Endothelial cell of umbilical vein (primary cell): ENCODE measurements around the gene PDE4B. TPM values are rescaled to one million over a fixed set of nuclear protein-coding genes. Genes with fewer than 3 reads are reported as not detected.

Experiments
- BruUV-seq: library from RNA; stranded (reverse); fragments of 400-500 nt; replicated peaks from 2 replicates; lab custom pipeline; 2021; lab: Mats Ljungman, UMichigan
- CTCF ChIA-PET: fragments of 300-600, 350-600 bp; sonication (Branson Sonifier 250); formaldehyde crosslinking; loops from one replicate; lab custom pipeline; 2021; ENCODE audit warnings: antibody characterized with exemption, inconsistent platforms; lab: Charles Lee
- POLR2A ChIA-PET: fragments of 300-600, 350-600 bp; sonication (Branson Sonifier 250); formaldehyde crosslinking; loops from one replicate; lab custom pipeline; 2021; ENCODE audit warnings: antibody characterized with exemption, inconsistent platforms; lab: Charles Lee
- DNase-seq: peaks from one replicate; pipeline ENCODE4 v3.0.0-alpha.2; 2011; ENCODE audit warnings: low read depth, low spot score
- FAIRE-seq: peaks from 2 replicates; lab custom pipeline; 2011; peaks lifted over from hg19 to GRCh38; lab: Jason Lieb, UNC
- H2AFZ ChIP-seq: 2 replicates; pipeline ENCODE4 v1.6.0; 2012; ENCODE audit warnings: low read depth, low read length, control low read depth, inconsistent platforms
- H3K27ac ChIP-seq: 2 replicates; pipeline ENCODE4 v1.5.1; 2011; ENCODE audit warnings: low read depth, mild to moderate bottlenecking, control low read depth, low read length, moderate library complexity; ENCODE audit not compliant: insufficient read depth
- H3K27me3 ChIP-seq, 2 experiments: 2 replicates each; pipeline versions ENCODE4 v1.6.0 to v1.6.1; 2011; ENCODE audit warnings: low read length in 2 of 2, mixed read lengths in 1 of 2; ENCODE audit not compliant: control insufficient read depth in 2 of 2, insufficient read depth in 2 of 2
- H3K36me3 ChIP-seq, 2 experiments: 2 replicates in 1 of 2; 3 replicates in 1 of 2; pipeline ENCODE4 v1.5.1; 2011; ENCODE audit warnings: low read length in 2 of 2, mild to moderate bottlenecking in 1 of 2, moderate library complexity in 1 of 2; ENCODE audit not compliant: control insufficient read depth in 2 of 2, insufficient read depth in 2 of 2; ENCODE audit errors: extremely low read depth in 1 of 2
- H3K4me1 ChIP-seq: 3 replicates; pipeline ENCODE4 v1.5.1; 2011; ENCODE audit warnings: mild to moderate bottlenecking, low read length; ENCODE audit not compliant: control insufficient read depth, insufficient read depth; ENCODE audit errors: extremely low read depth
- H3K4me2 ChIP-seq: 2 replicates; pipeline ENCODE4 v1.6.1; 2011; ENCODE audit warnings: low read length, control low read depth, mixed read lengths; ENCODE audit not compliant: insufficient read depth
- H3K4me3 ChIP-seq, 3 experiments: fragments of 200-600 bp in 1 of 3; sonication (generic), shearing (Covaris generic) in 1 of 3; replicated peaks in 1 of 3; 2 replicates each; pipeline ENCODE4 v1.5.1; 2011 to 2016; ENCODE audit warnings: control low read depth in 3 of 3, low read length in 3 of 3, mild to moderate bottlenecking in 2 of 3, inconsistent platforms in 1 of 3, low read depth in 1 of 3, moderate library complexity in 1 of 3; ENCODE audit not compliant: insufficient read depth in 1 of 3
- H3K79me2 ChIP-seq: 2 replicates; pipeline ENCODE4 v1.6.0; 2012; ENCODE audit warnings: low read length, inconsistent platforms; ENCODE audit not compliant: control insufficient read depth, insufficient read depth
- H3K9ac ChIP-seq: replicated peaks from 2 replicates; pipeline ENCODE3; 2011; ENCODE audit warnings: low read length, control low read depth; ENCODE audit not compliant: insufficient read depth; ENCODE audit errors: extremely low read depth
- H3K9me1 ChIP-seq: replicated peaks from 3 replicates; pipeline ENCODE4 v1.6.0; 2011; ENCODE audit warnings: mild to moderate bottlenecking, low read length; ENCODE audit not compliant: control insufficient read depth, insufficient read depth; ENCODE audit errors: extremely low read depth
- H3K9me3 ChIP-seq: replicated peaks from 2 replicates; pipeline ENCODE4 v1.5.1; 2012; ENCODE audit warnings: low read length, inconsistent platforms; ENCODE audit not compliant: control insufficient read depth, insufficient read depth
- H4K20me1 ChIP-seq: replicated peaks from 2 replicates; pipeline ENCODE3; 2011; ENCODE audit warnings: mild to moderate bottlenecking, low read length; ENCODE audit not compliant: control insufficient read depth, insufficient read depth; ENCODE audit errors: extremely low read depth
- EZH2 ChIP-seq: IDR thresholded peaks from 2 replicates; pipeline ENCODE4 v1.6.1; 2012; ENCODE audit warnings: borderline replicate concordance, low read depth, mild to moderate bottlenecking, moderate library complexity, low read length, inconsistent platforms; ENCODE audit not compliant: severe bottlenecking
- FOS ChIP-seq: IDR thresholded peaks from 2 replicates; pipeline ENCODE4 v1.6.1; 2011; ENCODE audit warnings: mild to moderate bottlenecking, low read length, moderate library complexity, borderline replicate concordance; ENCODE audit not compliant: insufficient read depth
- GATA2 ChIP-seq: IDR thresholded peaks from 2 replicates; pipeline ENCODE4 v1.7.0; 2011; ENCODE audit warnings: low read depth, mild to moderate bottlenecking, moderate library complexity, mixed read lengths, low read length; ENCODE audit not compliant: insufficient read length, insufficient read depth
- JUN ChIP-seq: IDR thresholded peaks from 2 replicates; pipeline ENCODE4 v1.6.1; 2011; ENCODE audit warnings: borderline replicate concordance, low read depth; ENCODE audit not compliant: insufficient read length, insufficient read depth
- MYC ChIP-seq: IDR thresholded peaks from one replicate; pipeline ENCODE4 v1.6.1; 2011; ENCODE audit warnings: mild to moderate bottlenecking, low read depth, low read length
- POLR2A ChIP-seq: IDR thresholded peaks from 2 replicates; pipeline ENCODE4 v1.6.1; 2012; ENCODE audit warnings: low read depth, mild to moderate bottlenecking, control low read depth, low read length
- POLR2AphosphoS5 ChIP-seq: IDR thresholded peaks from 2 replicates; pipeline ENCODE4 v1.6.1; 2012; ENCODE audit warnings: low read depth, mild to moderate bottlenecking, control low read depth, low read length, moderate library complexity; ENCODE audit not compliant: insufficient read depth
- dilution Hi-C: fragments of 300-500 bp; cut with MboI; formaldehyde crosslinking; loops from one replicate; pipeline ENCODE4 v1.15.0; 2019; ENCODE audit warnings: low sequenced_read_pairs; ENCODE audit not compliant: extremely low pct_ligation_motif_present
- intact Hi-C: fragments of 100-400 bp; cut with micrococcal nuclease; formaldehyde crosslinking; loops from one replicate; pipeline ENCODE4 v1.10.0; 2022
- polyA plus RNA-seq, 4 experiments: library from polyadenylated mRNA; depleted of rRNA in 3 of 4; stranded (reverse) in 3 of 4; unstranded in 1 of 4; fragments of >200 nt; gene quantifications; 2 replicates each; pipeline versions ENCODE4 v1.2.1 to v1.2.3, GENCODE V29; 2011 to 2012; ENCODE audit warnings: missing spikeins in 1 of 4
- total RNA-seq: library from RNA; stranded (reverse); gene quantifications from 2 replicates; pipeline ENCODE4 v1.2.3, GENCODE V29; 2021
- TF ChIP-seq, protein P1 (sequence below), 2 donors: IDR thresholded peaks; 1 replicate in 1 of 2; 2 replicates in 1 of 2; pipeline ENCODE4 v1.5.1; 2011; ENCODE audit warnings: low read length in 2 of 2, mild to moderate bottlenecking in 2 of 2, moderate library complexity in 2 of 2, control low read depth in 1 of 2, inconsistent platforms in 1 of 2, low read depth in 1 of 2; ENCODE audit not compliant: insufficient read depth in 1 of 2; ENCODE audit errors: extremely low read depth in 1 of 2
- TF ChIP-seq, protein P2 (sequence below): IDR thresholded peaks from 2 replicates; pipeline ENCODE4 v1.6.1; 2011; ENCODE audit not compliant: insufficient read depth, insufficient read length

PDE4B gene
- total and polyA plus RNA-seq, 2 donors (not counting 3 experiments of a cell fraction or from before 2014, with no cell fraction given), result 63.5 to 69.8 TPM

DNA sequence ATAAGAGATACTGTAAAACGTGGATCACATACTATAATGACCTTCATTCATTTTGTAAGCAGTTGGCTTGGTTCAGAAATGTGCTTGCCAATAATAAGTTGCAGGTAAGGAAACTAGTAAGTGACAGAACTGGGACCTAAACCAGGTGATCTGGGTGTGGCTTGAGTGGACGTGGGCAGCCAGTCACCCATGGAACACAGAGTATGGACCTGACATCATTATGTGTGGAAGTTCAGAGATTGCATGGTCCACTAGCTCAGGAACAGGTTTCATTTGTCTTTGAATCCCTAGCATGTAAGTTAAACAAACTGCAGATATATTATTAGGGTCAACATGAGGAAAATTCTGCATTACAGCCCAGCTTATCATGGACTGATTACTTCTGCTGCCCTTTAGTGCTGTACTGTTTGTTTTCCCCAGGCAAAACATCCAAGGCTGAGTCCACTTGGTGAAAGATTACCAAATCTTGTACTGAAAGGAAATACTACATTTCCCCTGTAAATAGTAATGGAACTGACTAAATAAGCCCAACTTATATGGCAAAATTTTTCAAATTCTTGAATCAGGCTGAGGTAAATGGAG is 414.0 kb downstream of the PDE4B start:
- Histone ChIP-seq H4K20me1 (no peaks in the 10 kb centered on the region), H3K9me1 (no peaks in the 10 kb centered on the region), H3K4me1 (no peaks in the 10 kb centered on the region), H3K36me3 (no peaks in the 10 kb centered on the region), H3K27me3 (no peaks in the 10 kb centered on the region), H3K4me2 (no peak overlapping the region), H3K9me3 (no peaks in the 10 kb centered on the region), H3K9ac (no peak overlapping the region), H3K4me3 (no peak overlapping the region), H3K79me2 (no peaks in the 10 kb centered on the region), H3K27ac (no peak overlapping the region), H2AFZ (no peak overlapping the region)
- FAIRE-seq (no peak), DNase-seq (no peak)
- CTCF ChIA-PET, result no interaction called here
- TF ChIP-seq GATA2 (no peak), FOS (no peak), POLR2AphosphoS5 (no peak), JUN (no peak), EZH2 (no peak), MYC (no peak), POLR2A (no peak)
- TF ChIP-seq, protein P1, sequence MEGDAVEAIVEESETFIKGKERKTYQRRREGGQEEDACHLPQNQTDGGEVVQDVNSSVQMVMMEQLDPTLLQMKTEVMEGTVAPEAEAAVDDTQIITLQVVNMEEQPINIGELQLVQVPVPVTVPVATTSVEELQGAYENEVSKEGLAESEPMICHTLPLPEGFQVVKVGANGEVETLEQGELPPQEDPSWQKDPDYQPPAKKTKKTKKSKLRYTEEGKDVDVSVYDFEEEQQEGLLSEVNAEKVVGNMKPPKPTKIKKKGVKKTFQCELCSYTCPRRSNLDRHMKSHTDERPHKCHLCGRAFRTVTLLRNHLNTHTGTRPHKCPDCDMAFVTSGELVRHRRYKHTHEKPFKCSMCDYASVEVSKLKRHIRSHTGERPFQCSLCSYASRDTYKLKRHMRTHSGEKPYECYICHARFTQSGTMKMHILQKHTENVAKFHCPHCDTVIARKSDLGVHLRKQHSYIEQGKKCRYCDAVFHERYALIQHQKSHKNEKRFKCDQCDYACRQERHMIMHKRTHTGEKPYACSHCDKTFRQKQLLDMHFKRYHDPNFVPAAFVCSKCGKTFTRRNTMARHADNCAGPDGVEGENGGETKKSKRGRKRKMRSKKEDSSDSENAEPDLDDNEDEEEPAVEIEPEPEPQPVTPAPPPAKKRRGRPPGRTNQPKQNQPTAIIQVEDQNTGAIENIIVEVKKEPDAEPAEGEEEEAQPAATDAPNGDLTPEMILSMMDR (IDR thresholded peaks at IDR 0.05; ENCODE audit: extremely low read depth in 1 of 2, insufficient read depth in 1 of 2, low read depth in 1 of 2, low read length in 2 of 2), result no peak
- TF ChIP-seq, protein P2, sequence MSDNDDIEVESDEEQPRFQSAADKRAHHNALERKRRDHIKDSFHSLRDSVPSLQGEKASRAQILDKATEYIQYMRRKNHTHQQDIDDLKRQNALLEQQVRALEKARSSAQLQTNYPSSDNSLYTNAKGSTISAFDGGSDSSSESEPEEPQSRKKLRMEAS, result no peak
- BruUV-seq, result no TSS peak
- POLR2A ChIA-PET, result no interaction called here
- dilution Hi-C loops, result no loop called here
- intact Hi-C loops, result no loop called here
